Measurements from ENCODE around the gene ASGR1.

- TF ChIP-seq POLR2A (IDR thresholded peaks at IDR 0.05), result no peak
- no peak for TF ChIP-seq CTCF (IDR thresholded peaks at IDR 0.05)
Observed at GRCh38 chr17:7207120-7208001, 28.2 kb upstream of the ASGR1 start.
